Spleen (tissue), 7 donors: ENCODE measurements around the gene NGF.

Experiments used
- CTCF ChIP-seq, 11 experiments: fragments of 200-600 bp in 7 of 11; fragments of 450-650 bp in 4 of 11; sonication (generic) in 4 of 11; IDR thresholded peaks in 8 of 11; conservative IDR thresholded peaks in 3 of 11; 1 replicate in 7 of 11; 2 replicates in 4 of 11; pipeline versions ENCODE4 v1.4.0 to v1.8.0; 2016 to 2021; ENCODE audit warnings: antibody characterized with exemption in 11 of 11, inconsistent platforms in 4 of 11, mild to moderate bottlenecking in 1 of 11
- POLR2AphosphoS5 ChIP-seq, 3 donors: sonication (generic); formaldehyde crosslinking; IDR thresholded peaks; one replicate each; pipeline ENCODE4 v1.5.1; 2017; ENCODE audit warnings: antibody characterized with exemption in 3 of 3
- donor health status: DM: no; HTN: no; CAD: no; lungs with moderate emphysema.
- donor health status: DM: no; HTN: no; CAD: no.
- donor health status: DM: no; HTN: no; CAD: no.

- TF ChIP-seq CTCF (IDR thresholded peaks at IDR 0.05 in 8 of 11, conservative IDR thresholded peaks at IDR 0.05 in 3 of 11): no peak
- TF ChIP-seq POLR2AphosphoS5 (IDR thresholded peaks at IDR 0.05): no peak
These were observed 98.6 kb downstream of the NGF start for GRCh38 chr1:115239426-115239825.
